Mammary epithelial cell (primary cell): Measurements from ENCODE around the gene EFNB2.

ENCODE experiments used
- EZH2 ChIP-seq: IDR thresholded peaks from 2 replicates; pipeline ENCODE4 v1.6.1; 2012; ENCODE audit warnings: low read length, inconsistent platforms, borderline replicate concordance
- TF ChIP-seq, protein P1 (sequence below), 2 donors: IDR thresholded peaks in 1 of 2; conservative IDR thresholded peaks in 1 of 2; 2 replicates each; pipeline ENCODE4 v1.5.1; 2011 to 2012; ENCODE audit warnings: inconsistent platforms in 2 of 2, low read length in 2 of 2, mild to moderate bottlenecking in 2 of 2, control low read depth in 1 of 2, low read depth in 1 of 2; ENCODE audit not compliant: insufficient read depth in 1 of 2; ENCODE audit errors: extremely low read depth in 1 of 2

GRCh38 chr13:106496072-106496997 lies 39.1 kb downstream of the EFNB2 start:
- TF ChIP-seq, protein P1, sequence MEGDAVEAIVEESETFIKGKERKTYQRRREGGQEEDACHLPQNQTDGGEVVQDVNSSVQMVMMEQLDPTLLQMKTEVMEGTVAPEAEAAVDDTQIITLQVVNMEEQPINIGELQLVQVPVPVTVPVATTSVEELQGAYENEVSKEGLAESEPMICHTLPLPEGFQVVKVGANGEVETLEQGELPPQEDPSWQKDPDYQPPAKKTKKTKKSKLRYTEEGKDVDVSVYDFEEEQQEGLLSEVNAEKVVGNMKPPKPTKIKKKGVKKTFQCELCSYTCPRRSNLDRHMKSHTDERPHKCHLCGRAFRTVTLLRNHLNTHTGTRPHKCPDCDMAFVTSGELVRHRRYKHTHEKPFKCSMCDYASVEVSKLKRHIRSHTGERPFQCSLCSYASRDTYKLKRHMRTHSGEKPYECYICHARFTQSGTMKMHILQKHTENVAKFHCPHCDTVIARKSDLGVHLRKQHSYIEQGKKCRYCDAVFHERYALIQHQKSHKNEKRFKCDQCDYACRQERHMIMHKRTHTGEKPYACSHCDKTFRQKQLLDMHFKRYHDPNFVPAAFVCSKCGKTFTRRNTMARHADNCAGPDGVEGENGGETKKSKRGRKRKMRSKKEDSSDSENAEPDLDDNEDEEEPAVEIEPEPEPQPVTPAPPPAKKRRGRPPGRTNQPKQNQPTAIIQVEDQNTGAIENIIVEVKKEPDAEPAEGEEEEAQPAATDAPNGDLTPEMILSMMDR (conservative IDR thresholded peaks at IDR 0.05 in 1 of 2, IDR thresholded peaks at IDR 0.05 in 1 of 2; ENCODE audit: extremely low read depth in 1 of 2, insufficient read depth in 1 of 2, low read depth in 1 of 2, low read length in 2 of 2), result no peak
- no peak for TF ChIP-seq EZH2
